Kidney epithelial cell (primary cell): ENCODE results near the gene GOLGA5. TPM values are rescaled to one million over a fixed set of nuclear protein-coding genes. Genes with fewer than 3 reads are reported as not detected.

Source experiments
- DNase-seq: peaks from one replicate; pipeline ENCODE4 v3.0.0-alpha.2; 2010; ENCODE audit warnings: low read depth
- H3K27me3 ChIP-seq: 2 replicates; pipeline ENCODE4 v1.6.0; 2011; ENCODE audit warnings: low read length; ENCODE audit not compliant: control insufficient read depth, insufficient read depth
- H3K36me3 ChIP-seq: 2 replicates; pipeline ENCODE4 v1.5.1; 2011; ENCODE audit warnings: low read length; ENCODE audit not compliant: control insufficient read depth, insufficient read depth
- H3K4me3 ChIP-seq: 2 replicates; pipeline ENCODE4 v1.5.1; 2011; ENCODE audit warnings: low read depth, mild to moderate bottlenecking, control low read depth, low read length
- total RNA-seq: library from RNA; depleted of rRNA; stranded (reverse); fragments of >200 nt; gene quantifications from 2 replicates; pipeline ENCODE4 v1.2.3, GENCODE V29; 2015
- TF ChIP-seq, protein P1 (sequence below): IDR thresholded peaks from 2 replicates; pipeline ENCODE4 v1.5.1; 2011; ENCODE audit warnings: mild to moderate bottlenecking, moderate library complexity, low read length, control low read depth, inconsistent platforms; ENCODE audit not compliant: insufficient read depth, poor library complexity, severe bottlenecking

Gene GOLGA5
- total RNA-seq, 1 donor from 2014 or later: 41.2 TPM

DNA sequence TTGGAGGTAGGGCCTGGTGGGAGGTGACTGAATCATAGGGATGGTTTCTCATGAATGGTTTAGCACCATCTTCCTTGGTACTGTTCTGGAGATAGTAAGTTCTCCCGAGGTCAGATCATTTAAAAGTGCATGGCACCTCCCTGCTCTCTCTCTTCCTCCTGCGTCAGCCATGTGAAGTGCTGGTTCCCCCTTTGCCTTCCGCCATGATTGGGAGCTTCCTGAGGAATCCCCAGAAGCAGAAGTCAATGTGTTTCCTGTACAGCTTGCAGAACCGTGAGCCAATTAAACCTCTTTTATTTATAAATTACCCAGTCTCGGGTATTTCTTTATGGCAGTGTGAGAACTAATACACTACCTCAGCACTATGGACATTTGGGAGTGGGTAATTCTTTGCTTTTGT, 40.9 kb upstream of the GOLGA5 start:
- TF ChIP-seq, protein P1, sequence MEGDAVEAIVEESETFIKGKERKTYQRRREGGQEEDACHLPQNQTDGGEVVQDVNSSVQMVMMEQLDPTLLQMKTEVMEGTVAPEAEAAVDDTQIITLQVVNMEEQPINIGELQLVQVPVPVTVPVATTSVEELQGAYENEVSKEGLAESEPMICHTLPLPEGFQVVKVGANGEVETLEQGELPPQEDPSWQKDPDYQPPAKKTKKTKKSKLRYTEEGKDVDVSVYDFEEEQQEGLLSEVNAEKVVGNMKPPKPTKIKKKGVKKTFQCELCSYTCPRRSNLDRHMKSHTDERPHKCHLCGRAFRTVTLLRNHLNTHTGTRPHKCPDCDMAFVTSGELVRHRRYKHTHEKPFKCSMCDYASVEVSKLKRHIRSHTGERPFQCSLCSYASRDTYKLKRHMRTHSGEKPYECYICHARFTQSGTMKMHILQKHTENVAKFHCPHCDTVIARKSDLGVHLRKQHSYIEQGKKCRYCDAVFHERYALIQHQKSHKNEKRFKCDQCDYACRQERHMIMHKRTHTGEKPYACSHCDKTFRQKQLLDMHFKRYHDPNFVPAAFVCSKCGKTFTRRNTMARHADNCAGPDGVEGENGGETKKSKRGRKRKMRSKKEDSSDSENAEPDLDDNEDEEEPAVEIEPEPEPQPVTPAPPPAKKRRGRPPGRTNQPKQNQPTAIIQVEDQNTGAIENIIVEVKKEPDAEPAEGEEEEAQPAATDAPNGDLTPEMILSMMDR: no peak

DNA sequence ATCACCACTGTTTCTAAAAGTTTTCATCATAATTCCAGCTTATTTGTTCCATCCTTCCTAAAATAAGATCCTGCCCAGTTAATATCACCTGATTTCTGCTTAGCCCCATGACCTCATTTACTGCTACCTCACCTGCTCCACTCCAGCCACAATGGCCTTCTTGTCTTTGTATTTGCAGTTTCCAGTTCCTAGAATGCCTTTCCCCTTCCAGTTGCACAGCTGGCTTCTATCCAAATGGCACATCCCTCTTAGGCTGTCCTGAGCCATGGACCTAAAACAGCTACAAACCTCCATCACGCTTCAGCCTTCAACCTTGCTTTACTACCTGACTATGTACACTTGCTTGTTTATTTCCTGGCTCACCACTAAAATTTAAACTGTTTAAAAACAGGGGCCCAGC, 39.1 kb upstream of the GOLGA5 start:
- Histone ChIP-seq H3K36me3 (no peaks in the 10 kb centered on the region), H3K27me3 (no peaks in the 10 kb centered on the region), H3K4me3 (no peak overlapping the region)
- no peak for DNase-seq
- TF ChIP-seq, protein P1: no peak

More for the DNA sequence above, 40.9 kb upstream of the GOLGA5 start:
- Histone ChIP-seq H3K27me3 (no peaks in the 10 kb centered on the region), H3K36me3 (no peaks in the 10 kb centered on the region), H3K4me3 (no peak overlapping the region)
- no peak for DNase-seq

DNA sequence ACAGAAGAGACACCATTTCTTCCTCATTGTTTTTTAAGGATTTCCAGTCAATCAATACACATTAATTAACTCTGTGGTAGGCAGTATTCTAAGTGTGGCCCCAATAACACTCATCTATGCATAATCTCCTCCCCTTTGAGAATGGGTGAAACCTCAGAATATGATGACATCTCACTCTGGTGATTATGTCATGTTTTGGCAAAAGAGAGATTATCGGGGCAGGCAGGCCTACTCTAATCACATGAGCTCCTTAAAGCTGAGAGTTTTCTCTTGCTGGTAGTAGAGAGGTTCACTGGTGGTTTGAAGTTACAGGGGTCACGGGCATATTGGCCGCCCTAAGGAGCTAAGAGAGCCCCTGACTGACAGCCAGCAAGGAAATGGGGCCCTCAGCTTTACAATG, 38.6 kb upstream of the GOLGA5 start:
- TF ChIP-seq, protein P1: no peak
- no peak for DNase-seq
- Histone ChIP-seq H3K4me3 (no peak overlapping the region), H3K36me3 (no peaks in the 10 kb centered on the region), H3K27me3 (no peaks in the 10 kb centered on the region)

DNA sequence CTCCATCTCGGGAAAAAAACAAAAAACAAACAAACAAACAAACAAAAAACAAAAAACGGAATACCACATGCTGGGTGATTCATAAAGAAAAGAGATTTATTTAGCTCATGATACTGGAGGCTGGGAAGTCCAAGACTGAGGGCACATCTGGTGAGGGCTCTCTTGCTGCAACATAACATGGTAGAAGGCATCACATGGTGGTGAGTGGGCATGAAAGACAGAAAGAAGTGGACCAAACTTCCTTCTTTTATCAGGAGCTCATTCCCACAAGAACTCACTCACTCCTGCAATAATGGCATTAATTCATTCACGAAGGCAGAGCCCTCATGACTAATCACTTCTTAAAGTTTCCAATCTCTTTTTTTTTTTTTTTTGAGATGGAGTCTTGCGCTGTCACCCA, 37.7 kb upstream of the GOLGA5 start:
- H3K27me3 ChIP-seq: no peaks in the 10 kb centered on the region
- no peak overlapping the region for H3K4me3 ChIP-seq
- TF ChIP-seq, protein P1: no peak
- H3K36me3 ChIP-seq: no peaks in the 10 kb centered on the region
- no peak for DNase-seq

DNA sequence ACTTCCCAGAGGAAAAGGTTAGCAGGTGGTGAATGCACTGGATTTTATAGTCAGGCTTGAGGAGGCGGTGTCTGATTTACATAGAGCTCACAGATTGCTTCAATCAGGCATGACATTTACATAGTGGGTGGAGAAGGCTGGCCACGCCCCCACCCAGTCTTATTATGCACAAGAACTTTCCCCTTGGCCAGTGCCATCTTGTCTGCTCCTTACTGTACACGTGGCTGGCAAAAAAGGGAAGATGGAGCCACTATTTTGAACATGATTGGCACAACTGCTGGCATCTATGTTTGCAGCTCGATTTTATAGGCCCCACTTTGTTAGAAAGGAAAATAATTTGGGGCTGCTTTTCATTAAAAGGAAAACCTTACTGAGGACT, 34.8 kb upstream of the GOLGA5 start:
- DNase-seq: no peak
- TF ChIP-seq, protein P1: no peak
- no peaks in the 10 kb centered on the region for H3K36me3 ChIP-seq
- no peak overlapping the region for H3K4me3 ChIP-seq
- H3K27me3 ChIP-seq: no peaks in the 10 kb centered on the region

DNA sequence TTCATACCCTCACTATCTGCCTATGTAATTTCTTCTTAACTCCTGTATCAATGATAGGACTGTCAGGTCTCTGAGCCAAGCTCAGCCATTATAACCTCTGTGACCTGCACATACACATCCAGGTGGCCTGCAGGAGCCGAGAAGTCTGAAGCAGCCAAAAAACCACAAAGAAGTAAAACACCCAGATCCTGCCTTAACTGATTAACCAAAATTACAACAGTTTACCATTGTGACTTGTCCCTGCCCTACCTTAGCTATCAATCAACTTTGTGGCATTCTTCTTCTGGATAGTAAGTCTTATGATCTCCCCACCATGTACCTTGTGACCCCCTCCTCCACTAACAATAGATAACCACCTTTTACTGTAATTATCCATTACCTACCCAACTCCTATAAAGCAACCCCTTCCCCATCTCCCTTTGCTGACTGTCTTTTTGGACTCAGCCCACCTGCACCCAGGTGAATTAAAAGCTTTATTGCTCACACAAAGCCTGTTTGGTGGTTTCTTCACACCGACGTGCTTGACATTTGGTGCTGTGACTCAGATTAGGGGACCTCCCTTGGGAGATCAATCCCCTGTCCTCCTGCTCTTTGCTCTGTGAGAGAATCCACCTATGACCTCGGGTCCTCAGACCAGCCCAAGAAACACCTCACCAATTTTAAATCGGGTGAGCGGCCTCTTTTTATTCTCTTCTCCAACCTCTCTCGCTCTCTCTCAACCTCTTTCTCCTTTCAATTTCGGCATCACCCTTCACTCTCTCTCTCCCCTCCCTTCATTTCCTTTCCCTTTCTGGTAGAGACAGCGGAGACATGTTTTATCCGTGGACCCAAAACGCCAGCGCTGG, 34.2 kb upstream of the GOLGA5 start:
- H3K27me3 ChIP-seq: no peaks in the 10 kb centered on the region
- no peak overlapping the region for H3K4me3 ChIP-seq
- DNase-seq: no peak
- no peaks in the 10 kb centered on the region for H3K36me3 ChIP-seq
- TF ChIP-seq, protein P1: no peak
